Measurements from ENCODE around the gene ACACB. TPM values are rescaled to one million over a fixed set of nuclear protein-coding genes. Genes with fewer than 3 reads are reported as not detected.
"Not testable (repeated sequence)": the region's sequence is repeated elsewhere in the genome, so short reads cannot be mapped to it uniquely, and the experiment has no call there.

Gene ACACB
- total RNA-seq, 1 experiment from 2014 or later = 2.3 TPM

DNA sequence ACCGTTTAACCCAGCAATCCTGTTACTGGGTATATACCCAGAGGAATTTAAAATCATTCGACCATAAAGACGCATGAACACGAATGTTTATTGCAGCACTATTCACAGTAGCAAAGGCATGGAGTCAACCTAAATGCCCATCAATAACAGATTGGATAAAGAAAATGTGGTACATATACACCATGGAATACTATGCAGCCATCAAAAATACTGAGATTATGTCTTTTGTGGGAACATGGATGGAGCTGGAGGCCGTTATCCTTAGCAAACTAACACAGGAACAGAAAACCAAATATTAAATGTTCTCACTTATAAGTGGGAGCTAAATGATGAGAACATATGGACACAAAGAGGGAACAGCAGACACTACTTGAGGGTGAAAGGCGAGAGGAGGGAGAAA, 56.4 kb downstream of the ACACB start:
- DNase-seq (ENCODE audit: low read depth) = not testable (repeated sequence)

DNA sequence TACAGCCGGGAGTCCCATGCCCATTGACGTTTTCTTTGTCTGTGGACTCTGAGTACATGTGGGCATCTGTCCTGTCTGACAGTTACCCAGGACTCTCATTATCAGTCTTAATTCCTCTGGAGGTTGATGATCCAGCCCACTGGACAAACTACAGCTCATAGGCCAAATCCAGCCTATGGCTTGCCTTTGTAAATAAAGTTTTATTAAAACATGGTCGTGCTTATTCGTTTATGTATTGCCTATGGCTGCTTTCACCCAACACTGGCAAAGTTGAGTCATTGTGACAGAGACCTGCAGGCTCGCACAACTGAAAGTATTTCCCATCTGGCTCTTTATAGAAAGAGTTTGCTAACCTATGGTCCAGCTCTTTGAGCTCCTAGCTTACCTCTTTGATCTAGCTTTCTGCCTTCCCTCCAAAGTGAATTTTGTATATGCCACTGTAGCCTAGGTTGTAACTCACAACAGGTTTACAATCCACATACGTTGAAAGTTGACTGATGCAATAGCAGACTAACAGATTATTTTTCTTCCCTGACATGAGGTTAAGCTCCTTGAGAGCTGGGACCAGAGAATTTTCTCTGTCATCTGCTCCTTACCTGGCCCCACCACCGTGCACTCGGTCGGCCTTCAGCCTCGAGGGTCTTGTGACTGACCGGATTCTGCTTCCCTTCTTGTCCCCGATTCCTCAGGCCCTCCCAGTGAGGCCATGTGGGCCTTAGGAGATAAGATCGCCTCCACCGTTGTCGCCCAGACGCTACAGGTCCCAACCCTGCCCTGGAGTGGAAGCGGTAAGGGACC, 57.3 kb downstream of the ACACB start:
- no peak for DNase-seq (ENCODE audit: low read depth)

DNA sequence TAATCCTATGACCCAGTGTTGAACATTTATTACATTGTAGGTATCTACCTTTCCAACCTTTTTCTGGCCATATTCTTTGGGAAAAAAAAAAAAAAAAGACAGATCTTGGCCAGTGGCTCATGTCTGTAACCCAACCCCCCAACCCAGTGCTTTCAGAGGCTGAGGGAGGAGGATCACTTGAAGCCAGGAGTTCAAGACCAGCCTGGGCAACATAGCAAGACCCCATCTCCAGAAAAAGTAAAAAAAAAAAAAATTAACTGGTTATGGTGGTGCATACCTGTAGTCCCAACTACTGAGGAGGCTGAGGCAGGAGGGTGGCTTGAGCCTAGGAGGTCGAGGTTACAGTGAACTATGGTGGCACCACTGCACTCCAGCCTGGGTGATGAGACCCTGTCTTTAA, 58.1 kb downstream of the ACACB start:
- no peak for DNase-seq (ENCODE audit: low read depth)

DNA sequence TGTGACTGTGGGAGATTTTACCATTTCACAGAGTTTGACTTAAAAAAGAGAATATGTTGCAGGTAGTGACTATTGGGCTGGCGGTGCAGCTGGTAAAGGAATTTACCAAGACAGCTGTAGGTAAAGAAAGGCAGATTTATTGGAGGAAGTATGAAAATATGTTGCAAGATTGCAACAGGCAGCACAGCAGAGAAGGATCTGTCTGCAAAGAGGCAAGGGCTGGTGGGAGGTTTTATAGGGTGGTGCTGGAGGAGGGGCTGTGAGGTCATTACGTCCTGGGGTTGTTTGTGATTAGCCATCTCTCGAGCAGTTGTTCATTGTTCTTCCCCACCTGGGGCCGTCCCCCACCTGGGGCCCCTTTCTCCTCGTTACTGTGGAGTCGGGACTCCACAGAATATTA, 62.1 kb downstream of the ACACB start:
- DNase-seq (ENCODE audit: low read depth) = no peak

DNA sequence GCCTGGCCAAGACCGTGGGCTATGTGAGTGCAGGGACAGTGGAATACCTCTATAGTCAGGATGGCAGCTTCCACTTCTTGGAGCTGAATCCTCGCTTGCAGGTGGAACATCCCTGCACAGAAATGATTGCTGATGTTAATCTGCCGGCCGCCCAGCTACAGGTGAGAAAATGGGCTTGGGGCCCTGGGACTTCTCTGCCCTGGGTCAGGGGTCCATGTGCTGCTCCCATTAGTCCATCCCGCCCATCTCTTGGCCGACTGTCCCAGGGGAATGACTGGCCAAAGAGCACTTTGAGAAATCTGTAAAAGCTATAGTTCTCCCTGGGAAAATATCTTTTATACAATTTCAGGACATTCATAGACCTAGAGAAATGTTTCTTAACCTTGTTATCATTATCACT, 63.5 kb downstream of the ACACB start:
- DNase-seq (ENCODE audit: low read depth) = no peak

DNA sequence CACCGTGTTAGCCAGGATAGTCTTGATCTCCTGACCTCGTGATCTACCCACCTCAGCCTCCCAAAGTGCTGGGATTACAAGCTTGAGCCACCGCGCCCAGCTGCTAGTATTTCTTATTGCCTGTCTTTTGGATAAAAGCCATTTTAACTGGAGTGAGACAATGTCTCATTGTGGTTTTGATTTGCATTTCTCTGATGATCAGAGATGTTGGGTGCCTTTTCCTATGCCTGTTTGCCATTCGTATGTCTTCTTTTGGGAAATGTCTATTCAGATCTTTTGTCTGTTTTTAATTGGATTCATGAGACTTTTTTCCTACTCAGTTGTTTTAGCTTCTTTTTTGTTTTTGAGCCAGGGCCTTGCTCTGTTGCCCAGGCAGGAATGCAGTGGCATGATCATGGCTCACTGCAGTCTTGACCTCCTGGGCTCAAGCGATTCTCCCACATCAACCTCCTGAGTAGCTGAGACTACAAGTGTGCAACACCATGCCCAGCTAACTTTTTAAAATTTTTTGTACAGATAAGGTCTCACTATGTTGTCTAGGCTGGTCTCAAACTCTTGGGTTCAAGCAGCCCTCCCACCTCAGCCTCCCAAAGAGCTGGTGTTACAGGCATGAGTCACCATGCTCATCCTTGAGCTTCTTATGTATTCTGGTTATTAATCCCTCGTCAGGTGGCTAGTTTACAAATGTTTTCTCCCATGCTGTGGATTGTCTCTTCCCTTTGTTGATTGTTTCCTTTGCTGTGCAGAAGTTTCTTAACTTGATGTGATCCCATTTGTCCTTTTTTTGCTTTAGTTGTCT, 65.9 kb downstream of the ACACB start:
- no peak for DNase-seq (ENCODE audit: low read depth)

DNA sequence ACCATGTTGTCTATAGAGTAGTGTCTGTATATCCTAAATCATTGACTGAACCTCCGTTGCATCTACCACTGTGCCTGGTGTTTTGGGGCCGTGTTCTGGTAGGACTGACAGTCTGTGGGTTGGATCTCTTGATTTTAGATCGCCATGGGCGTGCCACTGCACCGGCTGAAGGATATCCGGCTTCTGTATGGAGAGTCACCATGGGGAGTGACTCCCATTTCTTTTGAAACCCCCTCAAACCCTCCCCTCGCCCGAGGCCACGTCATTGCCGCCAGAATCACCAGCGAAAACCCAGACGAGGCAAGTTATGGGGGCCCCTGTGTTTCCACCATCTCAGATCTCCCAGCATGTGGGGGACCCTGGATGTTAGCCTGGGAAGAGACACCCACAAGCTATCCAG, 69.1 kb downstream of the ACACB start:
- no peak for DNase-seq (ENCODE audit: low read depth)

DNA sequence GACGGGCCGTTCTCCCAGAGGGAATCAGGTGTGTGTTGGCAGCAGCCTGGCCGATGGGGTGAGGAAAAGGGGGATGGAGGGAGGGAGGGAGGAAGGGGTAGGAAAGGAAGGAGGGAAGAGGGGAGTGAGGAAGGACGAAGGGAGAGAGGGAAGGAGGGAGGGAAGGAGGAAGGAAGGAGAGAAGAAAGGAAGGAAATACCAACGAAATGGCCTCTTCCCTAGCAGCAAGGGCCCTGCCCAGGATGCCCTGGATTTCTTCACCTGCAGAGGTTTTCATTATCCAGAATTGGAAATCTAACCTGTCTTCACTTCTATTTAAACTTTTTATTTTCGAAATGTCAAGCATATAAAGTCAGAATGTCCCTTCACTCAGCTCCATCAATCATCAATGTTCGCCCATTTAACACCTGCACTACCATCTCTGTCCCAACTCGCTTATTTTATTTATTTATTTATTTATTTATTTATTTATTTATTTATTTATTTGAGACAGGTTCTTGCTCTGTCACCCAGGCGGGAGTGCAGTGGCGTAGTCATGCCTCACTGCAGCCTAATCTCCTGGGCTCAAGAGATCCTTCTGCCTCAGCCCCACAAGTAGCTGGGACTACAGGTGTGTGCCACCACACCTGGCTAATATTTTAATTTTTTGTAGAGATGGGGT, 70.7 kb downstream of the ACACB start:
- no peak for DNase-seq (ENCODE audit: low read depth)

DNA sequence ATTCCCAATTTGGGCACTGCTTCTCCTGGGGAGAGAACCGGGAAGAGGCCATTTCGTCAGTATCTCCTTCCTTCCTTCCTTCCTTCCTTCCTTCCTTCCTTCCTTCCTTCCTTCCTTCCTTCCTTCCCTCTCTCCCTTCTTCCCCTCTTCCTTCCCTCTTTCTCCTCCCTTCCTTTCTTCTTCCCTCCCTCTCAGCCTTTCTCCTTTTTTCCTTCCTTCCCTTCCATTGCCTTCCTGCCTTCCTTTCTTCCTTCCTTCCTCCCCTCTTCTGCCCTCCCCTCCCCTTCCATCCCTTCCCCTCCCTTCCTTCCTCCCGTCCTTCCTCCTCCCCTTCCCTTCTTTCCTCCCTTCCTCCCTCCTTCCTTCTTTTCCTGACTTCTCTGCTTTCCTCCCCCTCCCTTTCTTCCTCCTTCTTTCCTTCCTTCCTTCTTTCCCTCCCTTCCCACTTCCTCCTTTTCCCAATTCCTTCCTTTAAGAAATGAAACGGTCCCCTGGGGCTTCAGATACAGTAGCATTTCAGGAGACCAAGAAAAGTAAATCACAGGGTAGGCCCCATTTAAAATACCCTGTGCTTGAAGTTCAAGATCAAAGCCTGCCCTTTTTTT, 71.8 kb downstream of the ACACB start:
- DNase-seq (ENCODE audit: low read depth) = no peak

DNA sequence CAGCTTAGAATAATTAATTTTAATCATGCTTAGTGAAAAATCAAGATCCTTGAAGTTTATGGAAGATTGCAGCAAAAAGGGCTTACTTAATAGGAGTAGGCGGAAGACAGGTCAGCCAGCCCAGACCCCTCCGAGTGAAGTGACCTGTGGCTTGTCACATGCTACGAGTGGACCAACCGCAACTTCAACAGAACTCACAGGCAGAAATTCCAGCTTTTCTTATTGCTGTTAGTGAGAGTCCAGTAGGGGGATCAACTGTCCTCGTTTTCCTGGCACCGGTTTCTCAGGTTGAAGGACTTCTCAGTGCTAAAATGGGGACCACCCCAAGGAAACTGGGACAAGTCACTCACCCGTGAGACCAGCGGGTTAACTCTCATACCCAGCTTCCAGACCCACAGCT, 72.9 kb downstream of the ACACB start:
- no peak for DNase-seq (ENCODE audit: low read depth)

DNA sequence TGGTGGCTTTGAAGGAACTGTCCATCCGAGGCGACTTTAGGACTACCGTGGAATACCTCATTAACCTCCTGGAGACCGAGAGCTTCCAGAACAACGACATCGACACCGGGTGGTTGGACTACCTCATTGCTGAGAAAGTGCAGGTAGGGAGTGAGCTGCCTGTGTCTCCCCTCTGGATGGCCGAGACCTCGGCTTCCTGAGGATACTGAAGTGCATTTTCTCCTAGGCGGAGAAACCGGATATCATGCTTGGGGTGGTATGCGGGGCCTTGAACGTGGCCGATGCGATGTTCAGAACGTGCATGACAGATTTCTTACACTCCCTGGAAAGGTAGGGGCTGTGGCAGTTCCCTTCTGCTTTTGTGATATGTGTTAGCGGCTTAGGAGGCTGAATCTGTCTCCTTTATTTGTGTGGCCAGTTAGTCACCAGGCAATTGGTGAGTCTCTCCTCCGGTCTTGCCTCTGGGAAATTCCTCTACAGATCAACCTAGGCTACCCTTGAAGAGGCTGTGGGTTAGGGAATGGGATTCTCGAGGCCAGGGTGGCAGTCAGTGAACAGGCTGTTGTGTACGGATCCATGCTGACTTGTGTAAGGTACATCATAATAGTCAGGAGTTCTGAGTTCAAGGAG, 75.3 kb downstream of the ACACB start:
- DNase-seq (ENCODE audit: low read depth) = peak; percentile 4

DNA sequence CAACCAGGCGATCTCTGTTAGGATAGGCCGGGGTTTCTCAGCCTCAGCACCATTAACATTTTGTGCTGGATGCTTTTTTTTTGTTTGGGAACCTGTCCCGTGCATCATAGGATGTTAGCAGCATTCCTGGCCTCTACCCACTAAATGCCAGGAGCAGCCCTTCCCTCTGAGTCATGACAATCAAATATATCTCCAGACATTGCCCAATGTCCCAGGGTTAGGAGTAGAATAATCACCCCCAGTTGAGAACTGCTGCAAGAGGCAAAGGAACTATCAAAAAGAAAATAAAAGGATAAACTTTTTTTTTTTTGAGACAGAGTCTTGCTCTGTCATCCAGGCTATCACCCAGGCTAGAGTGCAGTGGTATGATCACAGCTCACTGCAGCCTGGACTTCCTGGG, 76.0 kb downstream of the ACACB start:
- DNase-seq (ENCODE audit: low read depth) = peak; percentile 82

DNA sequence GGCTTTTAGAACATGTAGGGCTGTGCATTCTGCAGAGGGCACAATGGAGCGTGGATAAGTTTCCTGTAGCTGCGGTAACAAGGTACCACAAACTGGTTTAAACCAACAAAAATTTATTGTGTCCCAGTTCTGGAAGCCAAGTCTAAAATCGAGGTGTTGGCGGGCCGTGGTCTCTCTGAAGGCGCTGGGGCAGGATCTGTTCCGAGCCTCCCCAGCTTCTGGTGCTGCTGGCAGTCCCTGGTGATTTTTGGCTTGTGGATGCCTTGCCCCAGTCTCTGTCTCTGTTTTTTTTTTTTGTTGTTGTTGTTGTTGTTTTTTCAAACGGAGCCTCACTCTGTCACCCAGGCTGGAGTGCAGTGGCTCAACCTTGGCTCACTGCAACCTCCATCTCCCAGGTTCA, 77.5 kb downstream of the ACACB start:
- no peak for DNase-seq (ENCODE audit: low read depth)

DNA sequence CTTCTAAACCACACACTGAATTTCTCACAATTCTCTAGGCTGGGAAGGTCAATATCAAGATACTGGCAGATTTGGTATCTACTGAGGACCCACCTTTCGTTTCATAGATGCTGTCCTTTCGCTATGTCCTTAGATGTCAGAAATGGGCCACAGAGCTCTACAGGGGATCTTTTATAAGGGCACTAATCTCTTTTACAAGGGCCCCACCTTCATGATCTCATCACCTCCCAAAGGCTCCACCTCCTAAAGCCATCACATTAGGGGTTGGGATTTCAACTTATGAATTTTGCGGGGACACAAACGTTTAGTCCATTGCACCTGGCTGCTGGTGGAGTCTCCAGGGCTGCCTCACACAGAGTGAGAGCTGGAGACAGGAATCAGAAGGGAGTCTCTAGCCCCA, 79.9 kb downstream of the ACACB start:
- DNase-seq (ENCODE audit: low read depth) = no peak

DNA sequence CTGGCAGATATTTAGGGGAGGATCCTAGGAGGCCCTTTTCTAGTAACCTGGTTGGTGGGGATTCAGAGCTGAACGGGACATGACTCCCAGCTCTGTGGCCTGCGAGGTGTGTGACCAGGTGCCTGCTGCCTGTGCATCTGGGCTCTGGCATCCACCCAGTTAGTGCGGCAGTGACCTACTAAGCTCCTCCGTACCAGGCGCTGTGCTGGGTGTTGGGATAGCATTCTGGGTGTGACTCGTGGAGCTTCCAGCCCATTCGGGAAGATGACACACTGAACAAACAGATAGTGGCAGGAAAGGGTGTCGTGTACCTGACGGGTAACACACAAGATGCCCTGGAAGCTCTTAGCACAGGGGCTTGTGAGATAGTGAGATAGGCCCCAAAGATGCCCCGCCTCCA, 80.9 kb downstream of the ACACB start:
- DNase-seq (ENCODE audit: low read depth) = no peak

DNA sequence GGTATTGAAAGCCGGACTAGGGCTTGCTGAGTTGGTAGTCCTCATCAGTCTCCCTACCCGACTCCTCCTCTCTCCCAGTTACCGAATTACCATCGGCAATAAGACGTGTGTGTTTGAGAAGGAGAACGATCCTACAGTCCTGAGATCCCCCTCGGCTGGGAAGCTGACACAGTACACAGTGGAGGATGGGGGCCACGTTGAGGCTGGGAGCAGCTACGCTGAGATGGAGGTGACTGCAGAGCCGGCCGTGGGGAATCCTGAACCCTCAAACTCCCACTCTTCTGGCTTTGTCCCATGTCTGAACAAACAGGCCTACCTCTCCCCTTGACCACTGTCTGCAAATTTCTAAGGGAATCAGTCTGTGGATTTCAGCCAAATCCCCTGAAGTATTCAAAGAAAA, 82.9 kb downstream of the ACACB start:
- no peak for DNase-seq (ENCODE audit: low read depth)

DNA sequence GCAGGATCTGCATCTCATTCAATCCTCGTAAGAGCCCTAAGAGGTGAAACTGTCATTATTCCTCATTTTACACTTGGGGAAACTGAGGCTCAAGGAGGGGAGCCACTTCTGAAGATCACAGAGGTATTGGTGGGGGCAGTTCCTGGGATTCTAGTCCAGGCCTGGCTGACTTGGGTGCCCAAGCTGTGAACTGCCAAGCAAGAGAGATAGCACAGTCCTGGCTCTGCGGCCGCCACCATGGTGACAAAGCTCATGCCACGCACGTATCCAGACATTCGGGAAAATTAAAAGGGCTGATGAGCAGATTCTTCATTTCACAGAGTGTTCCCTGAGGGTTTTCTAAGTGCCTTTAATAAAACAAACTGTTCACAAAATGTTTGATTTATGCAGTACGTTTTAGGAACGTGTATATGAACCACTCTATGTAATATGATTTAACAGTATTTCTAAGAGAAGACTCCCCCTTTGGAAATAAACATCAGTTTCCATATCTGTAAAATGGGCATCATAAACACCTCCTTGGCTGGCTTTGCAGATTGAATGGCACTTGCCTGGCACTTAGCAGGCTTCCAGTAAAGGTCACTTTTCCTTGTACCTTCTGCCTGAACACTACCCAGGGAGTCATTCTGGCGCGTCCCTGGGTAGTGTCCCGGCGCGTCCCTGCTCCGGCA, 84.6 kb downstream of the ACACB start:
- no peak for DNase-seq (ENCODE audit: low read depth)

DNA sequence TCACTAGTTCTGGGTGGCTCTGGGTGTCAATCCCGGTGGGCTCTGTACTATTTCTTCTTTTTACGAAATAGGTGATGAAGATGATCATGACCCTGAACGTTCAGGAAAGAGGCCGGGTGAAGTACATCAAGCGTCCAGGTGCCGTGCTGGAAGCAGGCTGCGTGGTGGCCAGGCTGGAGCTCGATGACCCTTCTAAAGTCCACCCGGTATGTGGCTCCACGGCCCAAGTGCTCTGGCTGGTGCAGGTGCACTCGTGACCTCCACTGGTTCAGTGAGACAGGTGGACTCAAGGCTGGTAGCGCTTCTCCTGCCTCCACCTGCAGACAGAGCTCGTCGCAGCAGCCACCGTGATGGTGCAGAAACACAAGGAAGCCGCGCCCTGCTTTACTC, 85.1 kb downstream of the ACACB start:
- DNase-seq (ENCODE audit: low read depth) = no peak

DNA sequence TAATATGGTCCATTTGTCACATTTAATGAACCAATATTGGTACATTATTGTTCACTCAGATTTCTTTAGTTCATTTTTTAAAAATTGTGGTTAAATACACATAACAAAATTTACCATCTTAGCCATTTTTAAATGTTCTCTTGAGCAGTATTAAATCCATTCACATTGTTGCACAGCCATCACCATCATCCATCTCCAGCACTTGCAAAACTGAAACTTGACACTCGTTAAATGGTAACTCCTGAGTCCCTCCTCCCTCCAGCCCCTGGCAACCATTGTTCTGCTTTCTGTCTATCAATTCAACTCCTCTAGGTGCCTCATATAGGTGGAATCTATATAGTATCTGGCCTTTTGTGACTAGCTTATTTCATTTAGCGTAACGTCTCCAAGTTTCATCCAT, 86.4 kb downstream of the ACACB start:
- DNase-seq (ENCODE audit: low read depth) = no peak

DNA sequence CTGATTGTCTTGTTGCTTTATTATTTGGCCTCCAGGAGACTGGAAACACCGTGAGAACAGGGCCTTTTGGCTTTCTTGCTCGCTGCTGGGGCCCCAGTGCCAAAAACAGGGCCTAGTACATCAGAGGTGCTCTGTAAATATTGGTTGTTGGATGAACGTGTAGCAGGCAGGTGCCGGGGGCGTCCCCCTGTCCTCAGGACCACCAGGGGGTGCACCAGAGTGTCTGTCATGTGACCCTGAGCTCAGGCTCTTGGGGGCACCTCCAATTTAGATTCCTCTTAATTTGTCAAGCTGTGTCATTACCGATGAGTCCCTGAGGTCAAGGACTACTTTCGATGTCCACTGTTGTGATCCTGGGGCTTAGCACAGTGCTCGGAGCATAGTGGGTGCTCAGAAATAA, 87.1 kb downstream of the ACACB start:
- no peak for DNase-seq (ENCODE audit: low read depth)

DNA sequence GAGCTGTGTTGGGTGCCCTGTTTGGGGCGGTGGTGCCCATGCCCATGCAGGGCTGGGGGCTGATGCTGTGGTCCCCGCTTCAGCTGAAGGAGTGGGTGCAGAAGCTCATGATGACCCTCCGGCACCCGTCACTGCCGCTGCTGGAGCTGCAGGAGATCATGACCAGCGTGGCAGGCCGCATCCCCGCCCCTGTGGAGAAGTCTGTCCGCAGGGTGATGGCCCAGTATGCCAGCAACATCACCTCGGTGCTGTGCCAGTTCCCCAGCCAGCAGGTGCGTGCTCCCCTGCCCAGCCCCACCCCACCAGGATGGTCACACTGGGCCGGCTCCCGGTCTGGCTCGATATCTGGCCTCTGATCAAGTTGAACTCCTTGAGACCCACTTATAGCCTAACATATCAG, 92.7 kb downstream of the ACACB start:
- no peak for DNase-seq (ENCODE audit: low read depth)
